ENCODE measurements around the gene HES4. TPM values are rescaled to one million over a fixed set of nuclear protein-coding genes. Genes with fewer than 3 reads are reported as not detected.

The HES4 gene
- polyA plus RNA-seq, 1 donor (not counting 4 experiments of a cell fraction or from before 2014, with no cell fraction given), result 3.0 TPM

GRCh38 chr1:983798-984475 is 16.0 kb downstream of the HES4 start:
- DNase-seq (ENCODE audit: low read depth, low spot score), result no peak
- no peak overlapping the region for H3K4me2 ChIP-seq (ENCODE audit: control insufficient read depth, extremely low read depth, insufficient read depth, low read depth, low read length)
- H2AFZ ChIP-seq (ENCODE audit: control insufficient read depth, low read length), result no peak overlapping the region

GRCh38 chr1:982765-983436 is 17.0 kb downstream of the HES4 start:
- Histone ChIP-seq H3K9me3 (ENCODE audit: control insufficient read depth, low read depth, low read length) (no peaks in the 10 kb centered on the region), H3K4me1 (ENCODE audit: control insufficient read depth, extremely low read depth, insufficient read depth, low read length) (no peaks in the 10 kb centered on the region), H3K9me1 (ENCODE audit: control insufficient read depth, extremely low read depth, insufficient read depth, low read length) (no peaks in the 10 kb centered on the region), H2AFZ (ENCODE audit: control insufficient read depth, low read length) (no peak overlapping the region), H3K4me3 (ENCODE audit: control insufficient read depth in 2 of 3, extremely low read depth in 1 of 3, insufficient read depth in 2 of 3, low read depth in 1 of 3, low read length in 3 of 3) (no peak overlapping the region), H3K9ac (ENCODE audit: control insufficient read depth, extremely low read depth, insufficient read depth, low read length) (no peak overlapping the region), H3K4me2 (ENCODE audit: control insufficient read depth, extremely low read depth, insufficient read depth, low read depth, low read length) (peak overlapping the region; percentile 16), H3K27ac (ENCODE audit: control insufficient read depth, insufficient read depth, low read length) (no peak overlapping the region), H4K20me1 (ENCODE audit: control insufficient read depth, extremely low read depth, insufficient read depth, low read length) (no peaks in the 10 kb centered on the region), H3K79me2 (ENCODE audit: control insufficient read depth, insufficient read depth, low read length) (no peaks in the 10 kb centered on the region), H3K27me3 (ENCODE audit: control insufficient read depth, extremely low read depth, insufficient read depth, low read length) (peaks cover 51% of the 10 kb centered on the region), H3K36me3 (ENCODE audit: control insufficient read depth in 2 of 2, extremely low read depth in 1 of 2, insufficient read depth in 2 of 2, low read length in 2 of 2) (no peaks in the 10 kb centered on the region)
- DNase-seq (ENCODE audit: low read depth, low spot score), result no peak
- dilution Hi-C loops (cut with MboI; ENCODE audit: extremely low pct_ligation_motif_present, low sequenced_read_pairs), result no loop called here
- no peak for FAIRE-seq
- no peak for TF ChIP-seq CTCF (optimal IDR thresholded peaks at IDR 0.05 in 1 of 3, IDR thresholded peaks at IDR 0.05 in 1 of 3, conservative IDR thresholded peaks at IDR 0.05 in 1 of 3; ENCODE audit: extremely low read depth in 1 of 3, insufficient read depth in 2 of 3, low read length in 3 of 3)
- peak; percentile 86 for TF ChIP-seq EZH2 (IDR thresholded peaks at IDR 0.05; ENCODE audit: low read length)

More at GRCh38 chr1:983798-984475, 16.0 kb downstream of the HES4 start:
- Histone ChIP-seq H3K79me2 (ENCODE audit: control insufficient read depth, insufficient read depth, low read length) (no peaks in the 10 kb centered on the region), H3K36me3 (ENCODE audit: control insufficient read depth in 2 of 2, extremely low read depth in 1 of 2, insufficient read depth in 2 of 2, low read length in 2 of 2) (no peaks in the 10 kb centered on the region), H3K27me3 (ENCODE audit: control insufficient read depth, extremely low read depth, insufficient read depth, low read length) (peaks cover 51% of the 10 kb centered on the region), H3K9me3 (ENCODE audit: control insufficient read depth, low read depth, low read length) (no peaks in the 10 kb centered on the region), H4K20me1 (ENCODE audit: control insufficient read depth, extremely low read depth, insufficient read depth, low read length) (no peaks in the 10 kb centered on the region), H3K9me1 (ENCODE audit: control insufficient read depth, extremely low read depth, insufficient read depth, low read length) (no peaks in the 10 kb centered on the region), H3K9ac (ENCODE audit: control insufficient read depth, extremely low read depth, insufficient read depth, low read length) (no peak overlapping the region), H3K4me1 (ENCODE audit: control insufficient read depth, extremely low read depth, insufficient read depth, low read length) (no peaks in the 10 kb centered on the region), H3K4me3 (ENCODE audit: control insufficient read depth in 2 of 3, extremely low read depth in 1 of 3, insufficient read depth in 2 of 3, low read depth in 1 of 3, low read length in 3 of 3) (no peak overlapping the region), H3K27ac (ENCODE audit: control insufficient read depth, insufficient read depth, low read length) (no peak overlapping the region)
- TF ChIP-seq EZH2 (IDR thresholded peaks at IDR 0.05; ENCODE audit: low read length) (no peak), CTCF (optimal IDR thresholded peaks at IDR 0.05 in 1 of 3, IDR thresholded peaks at IDR 0.05 in 1 of 3, conservative IDR thresholded peaks at IDR 0.05 in 1 of 3; ENCODE audit: extremely low read depth in 1 of 3, insufficient read depth in 2 of 3, low read length in 3 of 3) (peak in 2 of 3 experiments; percentile 90 to 91)
- FAIRE-seq, result no peak
- dilution Hi-C loops (cut with MboI; ENCODE audit: extremely low pct_ligation_motif_present, low sequenced_read_pairs), result no loop called here
